Ovary (tissue), 3 donors: Measurements from ENCODE around the gene SH3PXD2B.

Source experiments
- POLR2A ChIP-seq: fragments of 450-650 bp; IDR thresholded peaks from one replicate; pipeline ENCODE4 v1.6.1; 2017; ENCODE audit warnings: antibody characterized with exemption, mild to moderate bottlenecking, moderate library complexity
- TF ChIP-seq, protein P1 (sequence below), 3 donors: fragments of 450-650 bp in 2 of 3; fragments of 200-600 bp in 1 of 3; IDR thresholded peaks; one replicate each; pipeline versions ENCODE4 v1.5.1 to v1.8.0; 2016 to 2022; ENCODE audit warnings: antibody characterized with exemption in 3 of 3, mild to moderate bottlenecking in 1 of 3
- donor health status: DM: no; HTN: no; CAD: no.

GRCh38 chr5:172423379-172424110 lies 30.8 kb downstream of the SH3PXD2B start:
- TF ChIP-seq, protein P1, sequence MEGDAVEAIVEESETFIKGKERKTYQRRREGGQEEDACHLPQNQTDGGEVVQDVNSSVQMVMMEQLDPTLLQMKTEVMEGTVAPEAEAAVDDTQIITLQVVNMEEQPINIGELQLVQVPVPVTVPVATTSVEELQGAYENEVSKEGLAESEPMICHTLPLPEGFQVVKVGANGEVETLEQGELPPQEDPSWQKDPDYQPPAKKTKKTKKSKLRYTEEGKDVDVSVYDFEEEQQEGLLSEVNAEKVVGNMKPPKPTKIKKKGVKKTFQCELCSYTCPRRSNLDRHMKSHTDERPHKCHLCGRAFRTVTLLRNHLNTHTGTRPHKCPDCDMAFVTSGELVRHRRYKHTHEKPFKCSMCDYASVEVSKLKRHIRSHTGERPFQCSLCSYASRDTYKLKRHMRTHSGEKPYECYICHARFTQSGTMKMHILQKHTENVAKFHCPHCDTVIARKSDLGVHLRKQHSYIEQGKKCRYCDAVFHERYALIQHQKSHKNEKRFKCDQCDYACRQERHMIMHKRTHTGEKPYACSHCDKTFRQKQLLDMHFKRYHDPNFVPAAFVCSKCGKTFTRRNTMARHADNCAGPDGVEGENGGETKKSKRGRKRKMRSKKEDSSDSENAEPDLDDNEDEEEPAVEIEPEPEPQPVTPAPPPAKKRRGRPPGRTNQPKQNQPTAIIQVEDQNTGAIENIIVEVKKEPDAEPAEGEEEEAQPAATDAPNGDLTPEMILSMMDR (IDR thresholded peaks at IDR 0.05) = no peak
- no peak for TF ChIP-seq POLR2A
